VCaP (cell line): ENCODE results near the gene MGAT4A.

Experiments used
- H3K27ac ChIP-seq: fragments of 450-650 bp; 2 replicates; pipeline ENCODE4 v1.5.1; 2017
- CTCF ChIP-seq: fragments of 450-650 bp; conservative IDR thresholded peaks from 2 replicates; pipeline ENCODE4 v1.5.1; 2017; ENCODE audit warnings: mild to moderate bottlenecking, moderate library complexity

MGAT4A gene

DNA sequence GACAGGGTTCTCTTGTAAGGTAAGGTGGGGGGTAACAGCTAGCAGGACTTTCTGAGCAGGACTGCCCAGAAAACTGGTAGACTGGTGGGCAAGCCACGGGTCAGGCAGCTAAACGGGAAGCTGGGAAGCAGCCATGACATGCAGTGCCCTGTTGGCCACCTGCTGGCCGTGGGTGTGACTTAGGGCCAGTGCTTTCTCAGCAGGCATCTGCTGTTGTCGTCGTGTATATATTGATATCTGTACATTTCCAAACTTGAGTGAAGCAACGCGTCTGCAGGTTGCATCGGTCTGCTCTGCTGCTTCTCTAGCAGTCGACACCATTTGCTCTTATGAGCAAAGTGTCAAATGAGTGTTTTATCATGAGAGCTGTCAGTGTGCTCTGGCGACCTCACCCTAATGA is 153.6 kb downstream of the MGAT4A start:
- peak; percentile 60 for TF ChIP-seq CTCF
- H3K27ac ChIP-seq, result no peak overlapping the region

GRCh38 chr2:98576666-98577312 is 154.1 kb downstream of the MGAT4A start:
- H3K27ac ChIP-seq, result no peak overlapping the region
- TF ChIP-seq CTCF, result no peak

DNA sequence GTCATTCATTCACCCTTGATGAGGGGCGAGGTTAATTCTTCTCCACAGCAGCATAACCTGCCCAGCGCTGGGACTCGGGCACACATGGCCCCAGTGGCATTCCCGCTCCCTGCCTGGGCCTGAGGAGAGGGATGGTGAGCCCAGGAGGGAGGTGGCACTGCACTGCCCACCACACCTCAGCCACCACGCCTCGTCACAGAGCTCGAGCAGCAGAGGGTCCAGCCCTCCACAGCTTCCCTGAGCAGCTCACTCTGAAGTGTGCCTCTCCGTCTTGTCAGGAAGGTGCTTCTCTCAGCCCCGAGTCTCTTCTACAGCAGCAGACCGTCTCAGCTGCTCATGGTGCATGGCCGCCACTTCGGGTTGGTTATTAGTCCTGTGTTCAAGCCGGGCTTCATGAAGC is 157.5 kb downstream of the MGAT4A start:
- TF ChIP-seq CTCF, result no peak
- no peak overlapping the region for H3K27ac ChIP-seq

- no peak for TF ChIP-seq CTCF
- H3K27ac ChIP-seq, result no peak overlapping the region
Observed at GRCh38 chr2:98572676-98573075, 158.3 kb downstream of the MGAT4A start.

GRCh38 chr2:98572211-98572610 is 158.7 kb downstream of the MGAT4A start:
- TF ChIP-seq CTCF, result no peak
- H3K27ac ChIP-seq, result no peak overlapping the region

- no peak for TF ChIP-seq CTCF
- no peak overlapping the region for H3K27ac ChIP-seq
Observed at GRCh38 chr2:98571796-98572195, 159.1 kb downstream of the MGAT4A start.

- no peak for TF ChIP-seq CTCF
- no peak overlapping the region for H3K27ac ChIP-seq
Observed at GRCh38 chr2:98571121-98571701, 159.7 kb downstream of the MGAT4A start.
